IgD-negative memory B cell (primary cell): ENCODE data around the gene NAE1. TPM values are rescaled to one million over a fixed set of nuclear protein-coding genes. Genes with fewer than 3 reads are reported as not detected.
"Not testable (repeated sequence)": the region's sequence is repeated elsewhere in the genome, so short reads cannot be mapped to it uniquely, and the experiment has no call there.

Experiments
- H3K27ac Mint-ChIP-seq, 3 donors: one replicate each; pipeline ENCODE4 v1.8.0; 2020 to 2022; ENCODE audit warnings: mild to moderate bottlenecking in 3 of 3, mixed read lengths in 3 of 3, moderate library complexity in 1 of 3
- H3K27me3 Mint-ChIP-seq: one replicate; pipeline ENCODE4 v1.8.0; 2021; ENCODE audit warnings: mixed read lengths
- H3K36me3 Mint-ChIP-seq: one replicate; pipeline ENCODE4 v1.8.0; 2020; ENCODE audit warnings: mild to moderate bottlenecking, mixed read lengths
- H3K4me1 Mint-ChIP-seq, 3 donors: one replicate each; pipeline ENCODE4 v1.8.0; 2020 to 2022; ENCODE audit warnings: mixed read lengths in 3 of 3, mild to moderate bottlenecking in 1 of 3
- H3K4me3 Mint-ChIP-seq, 4 donors: one replicate each; pipeline ENCODE4 v1.8.0; 2020 to 2022; ENCODE audit warnings: mild to moderate bottlenecking in 4 of 4, mixed read lengths in 4 of 4, moderate library complexity in 3 of 4
- H3K9me3 Mint-ChIP-seq, 3 donors: one replicate each; pipeline ENCODE4 v1.8.0; 2020 to 2021; ENCODE audit warnings: mixed read lengths in 3 of 3, mild to moderate bottlenecking in 1 of 3
- polyA plus RNA-seq: library from polyadenylated mRNA; unstranded; fragments of 300-500 nt; fragmentation: Illumina TruSeq; gene quantifications from one replicate; pipeline ENCODE4 v1.2.3, GENCODE V29; 2021

The NAE1 gene
- polyA plus RNA-seq, 1 donor from 2014 or later = 55.5 TPM

DNA sequence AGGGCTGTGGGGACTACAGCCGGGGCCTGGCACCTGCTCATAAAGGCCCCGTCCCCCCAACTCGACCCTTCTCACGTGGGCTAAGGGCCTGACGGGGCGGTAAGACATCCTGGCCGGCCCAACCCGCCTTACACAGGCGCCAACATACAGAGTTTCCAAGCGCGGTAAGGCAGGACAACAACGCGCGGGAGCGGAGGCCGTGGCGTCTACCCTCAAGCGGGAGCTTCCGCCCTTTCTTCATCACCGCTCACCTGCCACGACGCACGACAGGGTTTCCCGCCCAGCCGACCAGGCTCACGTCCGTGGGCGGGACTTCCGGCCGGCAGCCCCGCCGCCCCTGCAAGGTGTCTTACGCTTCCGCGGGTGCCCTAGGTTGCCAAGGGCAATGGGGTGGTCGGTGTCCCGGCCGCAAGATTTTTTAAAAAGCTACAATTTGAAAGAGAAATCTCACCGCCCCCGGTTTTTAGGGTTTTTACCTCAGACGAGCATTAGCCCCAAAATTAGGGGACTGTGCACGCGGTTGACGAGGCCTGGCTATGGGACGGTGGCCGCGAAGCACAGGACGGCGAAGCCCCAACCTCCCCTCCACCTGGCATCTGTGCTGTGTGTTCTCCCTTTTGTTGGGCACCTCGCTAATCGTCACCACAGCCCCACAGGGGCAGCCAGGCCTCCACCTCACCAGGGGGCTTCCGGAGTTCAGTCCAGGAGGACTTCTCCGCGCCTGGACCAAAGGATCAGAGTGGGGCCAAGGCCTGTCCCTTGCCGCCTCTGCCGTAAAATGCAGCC lies 29.3 kb downstream of the NAE1 start, which contains the start of gene TERB1:
Gene TERB1 (minus strand): TSS at position 265 of the 786 bp plus-strand sequence. CDS start 4,786 bp downstream, outside the sequence.
- Mint-ChIP-seq H3K4me3 (no peak within 1 kb of the TSS), H3K27ac (no peak within 1 kb of the TSS), H3K9me3 (no peaks in the 10 kb centered on the region), H3K27me3 (no peaks in the 10 kb centered on the region), H3K4me1 (no peaks in the 10 kb centered on the region), H3K36me3 (peaks cover 6% of the 10 kb centered on the region)

DNA sequence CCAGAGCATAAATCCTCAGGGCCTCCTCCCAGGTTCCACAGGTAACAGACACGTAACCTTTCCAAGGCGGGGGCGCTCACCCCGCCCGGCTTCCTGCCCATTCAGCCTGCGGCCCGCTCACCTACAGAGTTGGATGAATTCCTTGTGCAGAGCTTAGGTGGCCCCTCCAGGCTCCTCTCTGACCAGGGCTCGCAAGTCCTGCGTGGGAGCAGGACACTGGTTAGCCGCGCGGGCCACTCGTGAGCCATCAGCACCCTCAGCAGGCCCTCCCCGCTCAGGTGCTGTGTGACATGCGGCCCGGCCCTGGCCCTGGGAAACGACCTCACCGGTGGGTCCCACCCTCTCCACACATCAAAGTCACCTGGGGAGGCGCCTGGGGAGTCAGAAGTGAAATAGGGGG lies 29.9 kb downstream of the NAE1 start:
- Mint-ChIP-seq H3K36me3 (peaks cover 8% of the 10 kb centered on the region), H3K4me3 (no peak overlapping the region), H3K27ac (no peak overlapping the region), H3K4me1 (no peaks in the 10 kb centered on the region), H3K9me3 (no peaks in the 10 kb centered on the region), H3K27me3 (no peaks in the 10 kb centered on the region)

DNA sequence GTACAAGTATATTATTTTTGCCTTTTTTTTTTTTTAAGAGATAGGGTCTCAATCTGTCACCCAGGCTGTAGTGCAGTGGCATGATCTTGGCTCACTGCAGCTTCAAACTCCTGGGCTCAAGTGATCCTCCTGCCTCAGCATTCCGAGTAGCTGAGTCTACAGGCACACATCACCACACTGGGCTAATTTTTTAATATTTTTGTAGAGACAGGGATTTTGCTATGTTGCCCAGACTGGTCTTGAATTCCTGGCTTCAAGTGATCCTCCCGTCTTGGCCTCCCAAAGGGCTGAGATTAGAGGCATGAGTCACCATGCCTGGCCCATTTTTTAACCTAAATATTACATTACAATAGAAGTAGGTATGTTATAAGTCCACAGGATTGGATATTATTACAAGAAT lies 32.6 kb downstream of the NAE1 start:
- Mint-ChIP-seq H3K9me3 (no peaks in the 10 kb centered on the region), H3K27me3 (no peaks in the 10 kb centered on the region), H3K4me3 (no peak overlapping the region), H3K27ac (no peak overlapping the region), H3K4me1 (no peaks in the 10 kb centered on the region), H3K36me3 (peaks cover 4% of the 10 kb centered on the region)

DNA sequence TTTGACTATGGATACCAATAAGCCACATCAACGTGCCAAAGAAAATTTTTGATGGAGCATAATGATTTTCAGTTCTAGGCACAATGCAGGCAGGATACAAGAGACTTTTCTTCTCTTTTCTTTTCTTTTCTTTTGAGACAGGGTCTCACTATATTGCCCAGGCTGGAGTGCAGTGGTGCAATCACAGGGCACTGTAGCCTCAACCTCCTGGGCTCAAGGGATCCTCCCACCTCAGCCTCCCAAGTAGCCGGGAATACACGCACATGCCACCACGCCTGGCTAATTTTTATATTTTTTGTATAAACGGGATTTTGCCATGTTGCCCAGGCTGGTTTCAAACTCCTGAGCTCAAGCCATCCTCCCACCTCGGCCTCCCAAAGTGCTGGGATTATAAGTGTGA lies 36.8 kb downstream of the NAE1 start:
- H3K4me3 Mint-ChIP-seq, H3K27me3 Mint-ChIP-seq, H3K36me3 Mint-ChIP-seq, H3K9me3 Mint-ChIP-seq, H3K4me1 Mint-ChIP-seq: not testable (repeated sequence)
- H3K27ac Mint-ChIP-seq = peak overlapping the region in 1 of 3 donors; percentile 58

DNA sequence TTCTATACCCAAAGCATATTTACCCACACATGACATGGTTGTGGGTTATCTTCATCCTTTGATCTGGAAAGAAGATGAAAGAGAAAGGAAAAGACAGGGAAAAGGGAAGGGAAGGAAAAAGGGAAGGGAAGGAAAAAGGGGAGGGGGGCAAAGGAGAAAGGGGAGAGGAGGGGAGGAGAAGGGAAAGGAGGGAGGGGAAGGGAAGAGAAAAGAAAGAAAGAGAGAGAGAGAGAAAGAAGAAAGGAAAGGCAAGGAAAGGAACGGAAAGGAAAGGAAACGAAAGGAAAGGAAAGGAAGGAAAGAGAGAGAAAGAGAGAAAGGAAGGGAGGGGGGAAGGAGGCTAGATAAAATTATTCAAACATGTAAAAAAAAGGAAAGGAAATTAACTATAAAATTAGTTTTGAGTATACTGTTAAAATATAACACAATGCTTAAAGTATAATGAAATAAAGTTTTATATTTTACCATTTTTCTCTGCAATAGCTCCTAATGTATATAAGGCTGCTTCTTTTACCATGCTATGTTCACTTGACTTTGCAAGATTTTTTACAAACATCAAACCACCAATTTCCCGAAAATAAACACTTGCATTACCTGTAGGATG lies 40.5 kb downstream of the NAE1 start:
- H3K27me3 Mint-ChIP-seq = no peaks in the 10 kb centered on the region
- no peaks in the 10 kb centered on the region for H3K4me1 Mint-ChIP-seq
- H3K9me3 Mint-ChIP-seq = no peaks in the 10 kb centered on the region
- H3K27ac Mint-ChIP-seq = no peak overlapping the region
- no peak overlapping the region for H3K4me3 Mint-ChIP-seq
- peaks cover 4% of the 10 kb centered on the region for H3K36me3 Mint-ChIP-seq

DNA sequence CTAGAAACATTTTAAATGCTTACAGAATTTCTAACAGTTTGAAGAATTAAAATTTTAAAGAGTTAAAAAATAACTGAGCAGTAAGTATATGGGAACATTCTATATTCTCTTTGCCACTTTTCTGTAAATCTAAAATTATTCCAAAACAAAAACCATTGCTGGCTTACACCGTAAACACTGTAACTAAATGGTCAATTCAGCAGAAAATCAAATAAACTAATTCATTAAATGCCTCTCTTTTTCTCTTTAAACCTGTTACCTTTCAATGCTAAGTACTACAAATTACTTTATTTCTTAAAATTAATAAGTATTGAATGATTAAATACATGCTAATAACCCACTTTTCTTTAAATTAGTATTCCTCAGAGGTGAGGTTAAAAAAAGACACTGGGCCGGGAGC lies 43.3 kb downstream of the NAE1 start:
- H3K27me3 Mint-ChIP-seq = no peaks in the 10 kb centered on the region
- H3K9me3 Mint-ChIP-seq = no peaks in the 10 kb centered on the region
- H3K4me3 Mint-ChIP-seq = no peak overlapping the region
- peaks cover 2% of the 10 kb centered on the region for H3K36me3 Mint-ChIP-seq
- H3K27ac Mint-ChIP-seq = no peak overlapping the region
- no peaks in the 10 kb centered on the region for H3K4me1 Mint-ChIP-seq

DNA sequence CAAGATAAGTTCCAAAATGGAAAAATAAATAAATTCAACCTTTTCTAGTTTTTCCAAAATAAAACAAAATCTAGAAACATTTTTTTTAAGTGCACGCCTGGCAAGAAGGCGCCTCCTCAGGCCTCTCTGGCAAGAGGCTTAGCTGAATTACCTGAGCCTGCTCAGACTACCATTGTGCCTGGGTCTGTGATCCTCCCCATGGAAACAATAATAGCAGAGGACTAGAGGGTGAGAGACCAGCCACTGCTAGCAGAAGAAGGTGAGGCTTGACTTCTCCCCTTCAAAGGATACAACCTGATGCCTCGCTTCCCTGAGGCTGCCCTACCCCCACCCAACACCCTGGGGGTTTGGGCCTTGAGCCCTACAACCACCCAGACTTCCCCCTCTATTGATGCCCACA lies 44.2 kb downstream of the NAE1 start:
- no peaks in the 10 kb centered on the region for H3K27me3 Mint-ChIP-seq
- no peak overlapping the region for H3K27ac Mint-ChIP-seq
- no peaks in the 10 kb centered on the region for H3K4me1 Mint-ChIP-seq
- no peak overlapping the region for H3K4me3 Mint-ChIP-seq
- peaks cover 2% of the 10 kb centered on the region for H3K36me3 Mint-ChIP-seq
- H3K9me3 Mint-ChIP-seq = no peaks in the 10 kb centered on the region

DNA sequence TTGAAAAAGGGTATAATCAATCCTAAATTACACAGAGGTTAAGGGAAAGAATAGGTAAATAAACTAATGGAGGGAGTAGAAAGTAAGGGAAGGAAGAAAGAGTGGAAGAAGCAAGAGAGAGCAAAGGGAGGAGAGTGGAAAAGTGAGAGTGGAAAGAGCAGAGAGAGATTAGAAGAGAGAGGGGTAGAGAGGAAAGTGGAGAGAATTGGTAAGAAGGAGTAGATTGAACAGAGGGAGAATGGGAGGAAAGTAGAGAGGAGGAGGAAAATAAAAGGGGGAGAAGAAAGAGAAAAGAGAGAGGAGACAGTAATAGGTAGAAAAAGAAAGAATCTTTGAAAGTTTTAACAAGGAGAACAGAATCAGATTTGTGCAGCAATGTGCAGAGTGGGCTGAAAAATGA lies 54.3 kb downstream of the NAE1 start:
- Mint-ChIP-seq H3K9me3 (peaks cover 0 to 8% (median 0%) of the 10 kb centered on the region in 3 donors), H3K36me3 (peaks cover 4% of the 10 kb centered on the region), H3K27me3 (no peaks in the 10 kb centered on the region), H3K4me1 (no peaks in the 10 kb centered on the region), H3K4me3 (no peak overlapping the region), H3K27ac (no peak overlapping the region)

DNA sequence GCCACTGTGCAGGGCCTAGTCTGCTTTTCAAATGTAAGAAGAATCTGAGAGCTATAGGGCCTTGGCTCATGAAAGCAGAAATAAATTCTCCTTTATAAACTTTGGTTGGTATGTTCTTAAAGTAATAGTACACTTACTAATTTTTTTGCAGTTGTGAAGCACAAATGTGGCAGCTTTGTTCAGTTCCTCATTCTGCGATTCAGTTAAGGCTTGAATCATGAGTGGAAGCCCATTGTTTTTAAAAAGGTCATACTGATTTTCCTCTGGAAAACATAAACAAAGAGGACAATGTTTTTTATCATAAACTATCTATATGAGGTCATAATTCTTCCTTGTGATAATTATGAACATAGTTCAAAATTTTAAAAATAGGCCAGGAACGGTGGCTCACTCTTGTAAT lies 55.8 kb downstream of the NAE1 start:
- no peaks in the 10 kb centered on the region for H3K27me3 Mint-ChIP-seq
- peaks cover 0 to 8% (median 0%) of the 10 kb centered on the region in 3 donors for H3K9me3 Mint-ChIP-seq
- H3K4me3 Mint-ChIP-seq = no peak overlapping the region
- H3K36me3 Mint-ChIP-seq = peaks cover 4% of the 10 kb centered on the region
- H3K4me1 Mint-ChIP-seq = no peaks in the 10 kb centered on the region
- H3K27ac Mint-ChIP-seq = no peak overlapping the region

DNA sequence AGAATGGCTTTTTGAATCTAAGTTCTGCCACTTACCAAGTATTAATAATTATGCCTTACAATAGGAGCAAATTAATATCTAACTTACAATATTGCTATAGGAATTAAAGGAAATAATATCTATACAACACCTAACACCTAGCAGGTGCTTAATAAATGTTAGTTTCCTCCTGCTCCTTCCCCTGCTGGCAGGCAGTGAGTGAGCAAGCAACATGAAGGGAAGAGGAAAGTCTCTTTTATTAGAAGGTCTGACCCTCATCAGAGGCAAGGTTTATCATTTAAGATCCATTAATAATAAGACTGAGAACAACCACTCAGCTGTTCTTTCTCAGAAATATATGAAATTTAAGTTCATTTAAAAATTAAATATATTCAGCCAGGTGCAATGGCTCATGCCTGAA lies 72.7 kb downstream of the NAE1 start:
- no peaks in the 10 kb centered on the region for H3K36me3 Mint-ChIP-seq
- H3K27ac Mint-ChIP-seq = no peak overlapping the region
- H3K4me3 Mint-ChIP-seq = no peak overlapping the region
- H3K9me3 Mint-ChIP-seq = no peaks in the 10 kb centered on the region
- H3K4me1 Mint-ChIP-seq = no peaks in the 10 kb centered on the region
- peaks cover 1% of the 10 kb centered on the region for H3K27me3 Mint-ChIP-seq

DNA sequence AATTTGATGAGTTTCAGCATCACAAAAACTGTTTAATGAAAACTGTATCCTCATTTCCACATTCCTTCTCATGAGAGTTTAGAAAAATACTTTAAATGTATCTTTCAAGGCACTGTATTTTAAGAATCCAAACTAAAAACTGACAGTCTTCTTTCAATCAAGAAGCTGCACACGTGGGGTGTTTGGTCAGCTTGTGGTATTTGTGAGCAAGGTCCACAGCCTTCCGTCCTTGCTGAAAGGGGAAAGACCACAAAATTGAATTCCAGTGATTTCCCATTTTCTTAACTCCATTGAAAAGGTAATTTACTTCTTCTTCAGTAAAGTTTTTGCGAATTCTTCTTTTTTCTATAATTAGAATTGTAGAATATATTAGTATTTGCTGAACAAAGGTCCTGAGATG lies 76.0 kb downstream of the NAE1 start:
- H3K4me1 Mint-ChIP-seq = peaks cover 8 to 17% (median 15%) of the 10 kb centered on the region in 3 donors
- H3K4me3 Mint-ChIP-seq = no peak overlapping the region
- H3K27me3 Mint-ChIP-seq = peaks cover 3% of the 10 kb centered on the region
- no peak overlapping the region for H3K27ac Mint-ChIP-seq
- H3K36me3 Mint-ChIP-seq = no peaks in the 10 kb centered on the region
- no peaks in the 10 kb centered on the region for H3K9me3 Mint-ChIP-seq

DNA sequence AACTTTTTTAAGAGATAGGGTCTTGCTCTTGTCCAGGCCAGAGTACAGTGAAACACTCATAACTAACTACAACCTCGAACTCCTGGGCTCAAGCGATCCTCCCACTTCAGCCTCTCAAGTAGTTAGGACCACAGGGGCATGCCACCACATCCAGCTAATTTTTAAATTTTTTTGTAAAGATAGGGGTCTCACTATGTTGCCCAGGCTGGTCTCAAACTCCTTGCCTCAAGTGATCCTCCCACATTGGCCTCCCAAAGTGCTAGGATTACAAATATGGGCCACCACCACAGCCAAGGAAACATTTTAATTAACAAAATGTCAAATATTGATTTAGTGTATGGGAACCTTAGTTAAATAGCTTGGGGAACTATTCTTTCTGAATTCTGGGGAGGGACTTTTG lies 76.6 kb downstream of the NAE1 start:
- Mint-ChIP-seq H3K4me3 (no peak overlapping the region), H3K9me3 (no peaks in the 10 kb centered on the region), H3K4me1 (peaks cover 13 to 22% (median 20%) of the 10 kb centered on the region in 3 donors), H3K27me3 (peaks cover 3% of the 10 kb centered on the region), H3K36me3 (no peaks in the 10 kb centered on the region), H3K27ac (no peak overlapping the region)

DNA sequence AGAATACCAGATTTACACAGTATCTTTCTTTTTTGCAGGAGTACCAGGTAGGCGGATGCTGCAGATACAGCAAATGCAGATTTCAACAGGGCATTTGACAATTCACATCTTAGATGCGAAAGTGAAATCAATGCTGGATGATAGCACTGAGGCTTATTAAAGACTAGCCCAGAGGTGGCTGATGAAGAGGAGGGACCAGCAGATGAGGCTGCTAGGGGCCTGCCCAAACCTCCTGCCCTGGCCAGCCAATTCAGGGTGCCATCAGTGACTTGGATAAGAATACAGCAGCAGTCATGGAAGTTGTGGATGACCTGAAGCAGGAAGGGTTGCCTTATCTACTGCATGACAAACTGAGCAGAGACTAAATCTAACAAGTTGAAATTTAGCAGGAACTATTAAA lies 77.8 kb downstream of the NAE1 start:
- H3K4me1 Mint-ChIP-seq = peaks cover 17 to 27% (median 22%) of the 10 kb centered on the region in 3 donors
- peaks cover 1% of the 10 kb centered on the region for H3K27me3 Mint-ChIP-seq
- H3K36me3 Mint-ChIP-seq = peaks cover 3% of the 10 kb centered on the region
- peak overlapping the region in 1 of 3 donors; percentile 67 for H3K27ac Mint-ChIP-seq
- peak overlapping the region in 3 of 4 donors; percentile 16 to 90 (median 74) for H3K4me3 Mint-ChIP-seq
- no peaks in the 10 kb centered on the region for H3K9me3 Mint-ChIP-seq
